Thyroid gland (tissue), 4 donors: ENCODE results near the gene SURF1. TPM values are rescaled to one million over a fixed set of nuclear protein-coding genes. Genes with fewer than 3 reads are reported as not detected.

Experiments used
- DNase-seq, 2 donors: peaks; one replicate each; pipeline ENCODE4 v3.0.0-alpha.2; 2019
- H3K27ac ChIP-seq, 3 donors: fragments of 200-600 bp; sonication (generic); 1 replicate in 2 of 3; 2 replicates in 1 of 3; pipeline ENCODE4 v1.5.1; 2016 to 2019; ENCODE audit warnings: mild to moderate bottlenecking in 1 of 3, moderate library complexity in 1 of 3
- H3K27me3 ChIP-seq: fragments of 200-600 bp; sonication (generic); one replicate; pipeline ENCODE4 v1.5.1; 2019
- H3K36me3 ChIP-seq, 2 donors: fragments of 200-600 bp; sonication (generic); one replicate each; pipeline ENCODE4 v1.5.1; 2016 to 2019
- H3K4me1 ChIP-seq, 2 donors: fragments of 200-600 bp; sonication (generic); one replicate each; pipeline ENCODE4 v1.5.1; 2017 to 2019
- H3K4me3 ChIP-seq, 3 donors: fragments of 200-600 bp; sonication (generic); replicated peaks in 1 of 3; 1 replicate in 2 of 3; 2 replicates in 1 of 3; pipeline ENCODE4 v1.5.1; 2016; ENCODE audit warnings: mild to moderate bottlenecking in 1 of 3
- H3K9me3 ChIP-seq: fragments of 200-600 bp; sonication (generic); one replicate; pipeline ENCODE4 v1.5.1; 2017
- CTCF ChIP-seq, 6 experiments: fragments of 200-600 bp in 3 of 6; fragments of 450-650 bp in 3 of 6; sonication (generic) in 3 of 6; IDR thresholded peaks; one replicate each; pipeline ENCODE4 v1.5.1; 2016 to 2019; ENCODE audit warnings: antibody characterized with exemption in 6 of 6, mild to moderate bottlenecking in 2 of 6, inconsistent platforms in 1 of 6, moderate library complexity in 1 of 6
- POLR2A ChIP-seq, 2 donors: fragments of 450-650 bp; IDR thresholded peaks; one replicate each; pipeline ENCODE4 v1.6.1; 2017; ENCODE audit warnings: antibody characterized with exemption in 2 of 2, mild to moderate bottlenecking in 2 of 2, moderate library complexity in 1 of 2
- WGBS, 2 donors: methylation state at CpG; one replicate each; pipeline ENCODE4 v1.1.5; 2017; 5-methylcytosine and 5-hydroxymethylcytosine counted together
- intact Hi-C: fragments of 100-400 bp; cut with DNase I; formaldehyde crosslinking; loops from one replicate; pipeline ENCODE4 v1.15.1; 2023
- total RNA-seq, 4 donors: library from RNA; depleted of rRNA; stranded (reverse); fragments of >200 nt; gene quantifications; one replicate each; pipeline ENCODE4 v1.2.3, GENCODE V29; 2016

Gene SURF1
- total RNA-seq, 4 donors from 2014 or later, result 51.5 to 82.7 (median 64.7) TPM

- no peak for DNase-seq
- no peak overlapping the region for H3K27ac ChIP-seq
- no peaks in the 10 kb centered on the region for H3K9me3 ChIP-seq
- H3K4me1 ChIP-seq, result peaks cover 0 to 15% of the 10 kb centered on the region in 2 donors
- 79 to 84% methylated on average over 7 to 8 of the region's 12 CpGs for WGBS, 2 donors
- H3K27me3 ChIP-seq, result no peaks in the 10 kb centered on the region
- H3K36me3 ChIP-seq, result no peaks in the 10 kb centered on the region
- intact Hi-C loops, result no loop called here
- no peak for TF ChIP-seq POLR2A (IDR thresholded peaks at IDR 0.05)
- no peak for TF ChIP-seq CTCF (IDR thresholded peaks at IDR 0.05)
- no peak overlapping the region for H3K4me3 ChIP-seq
Observed at GRCh38 chr9:133389025-133389557, 32.8 kb upstream of the SURF1 start.

- Histone ChIP-seq H3K9me3 (no peaks in the 10 kb centered on the region), H3K27ac (peak overlapping the region in 1 of 3 donors; percentile 6), H3K4me3 (no peak overlapping the region), H3K4me1 (peaks cover 0 to 15% of the 10 kb centered on the region in 2 donors), H3K36me3 (no peaks in the 10 kb centered on the region), H3K27me3 (no peaks in the 10 kb centered on the region)
- whole genome bisulfite sequencing, 2 donors, result 45 to 59% methylated on average over 9 of the region's 9 CpGs
- peak; percentile 69 to 76 for DNase-seq
- TF ChIP-seq CTCF (IDR thresholded peaks at IDR 0.05) (no peak), POLR2A (IDR thresholded peaks at IDR 0.05) (no peak)
- intact Hi-C loops, result no loop called here
Observed at GRCh38 chr9:133387680-133388079, 31.4 kb upstream of the SURF1 start.

- TF ChIP-seq POLR2A (IDR thresholded peaks at IDR 0.05), result no peak
- TF ChIP-seq CTCF (IDR thresholded peaks at IDR 0.05), result no peak
- no peak for DNase-seq
- Histone ChIP-seq H3K36me3 (no peaks in the 10 kb centered on the region), H3K4me1 (peaks cover 0 to 15% of the 10 kb centered on the region in 2 donors), H3K27me3 (no peaks in the 10 kb centered on the region), H3K27ac (no peak overlapping the region), H3K9me3 (no peaks in the 10 kb centered on the region), H3K4me3 (no peak overlapping the region)
- intact Hi-C loops, result no loop called here
- 89 to 93% methylated on average over 12 to 13 of the region's 13 CpGs for WGBS, 2 donors
Observed at GRCh38 chr9:133386338-133386737, 30.1 kb upstream of the SURF1 start.

- TF ChIP-seq POLR2A (IDR thresholded peaks at IDR 0.05) (no peak), CTCF (IDR thresholded peaks at IDR 0.05) (no peak)
- intact Hi-C loops, result no loop called here
- Histone ChIP-seq H3K4me3 (no peak overlapping the region), H3K4me1 (peaks cover 0 to 15% of the 10 kb centered on the region in 2 donors), H3K36me3 (no peaks in the 10 kb centered on the region), H3K27me3 (no peaks in the 10 kb centered on the region), H3K9me3 (no peaks in the 10 kb centered on the region), H3K27ac (no peak overlapping the region)
- WGBS, 2 donors, result 93 to 94% methylated on average over 3 to 13 of the region's 14 CpGs
- DNase-seq, result no peak
Observed at GRCh38 chr9:133385452-133385851, 29.2 kb upstream of the SURF1 start.

- H3K4me3 ChIP-seq, result no peak overlapping the region
- H3K4me1 ChIP-seq, result peaks cover 0 to 15% of the 10 kb centered on the region in 2 donors
- intact Hi-C loops, result no loop called here
- TF ChIP-seq CTCF (IDR thresholded peaks at IDR 0.05) (no peak), POLR2A (IDR thresholded peaks at IDR 0.05) (no peak)
- no peaks in the 10 kb centered on the region for H3K27me3 ChIP-seq
- 89 to 94% methylated on average over 17 of the region's 17 CpGs for WGBS, 2 donors
- H3K9me3 ChIP-seq, result no peaks in the 10 kb centered on the region
- H3K36me3 ChIP-seq, result no peaks in the 10 kb centered on the region
- no peak overlapping the region for H3K27ac ChIP-seq
- no peak for DNase-seq
Observed at GRCh38 chr9:133384736-133385321, 28.5 kb upstream of the SURF1 start.
